ENCODE data around the gene LPA. TPM values are rescaled to one million over a fixed set of nuclear protein-coding genes. Genes with fewer than 3 reads are reported as not detected.

LPA gene
- total and polyA plus RNA-seq, 2 of the 13 experiments (the other 11 are each of a cell fraction or from before 2014, with no cell fraction given) = not detected

- TF ChIP-seq CTCF (CRISPR knock-in tag; IDR thresholded peaks at IDR 0.05) (peak; percentile 97), ZNF549 (CRISPR knock-in tag; IDR thresholded peaks at IDR 0.05) (0 out of 2 replicates have a peak, but pooled peaks have one; percentile 31), TFDP1 (CRISPR knock-in tag; IDR thresholded peaks at IDR 0.05; ENCODE audit: borderline replicate concordance) (peak; percentile 19; the same call in 1 of the 2 replicates), ZNF672 (CRISPR knock-in tag; IDR thresholded peaks at IDR 0.05) (0 out of 2 replicates have a peak, but pooled peaks have one; percentile 68), FOXC1 (CRISPR knock-in tag; IDR thresholded peaks at IDR 0.05; ENCODE audit: borderline replicate concordance) (peak; percentile 68), E2F1 (CRISPR knock-in tag; IDR thresholded peaks at IDR 0.05) (peak; percentile 82), ZMYM3 (CRISPR knock-in tag; IDR thresholded peaks at IDR 0.05) (0 out of 2 replicates have a peak, but pooled peaks have one; percentile 17), MXD4 (CRISPR knock-in tag; IDR thresholded peaks at IDR 0.05) (peak; percentile 39; the same call in 1 of the 2 replicates), EZH2 (conservative IDR thresholded peaks at IDR 0.05; ENCODE audit: low read depth, low read length) (no peak), GMEB1 (CRISPR knock-in tag; IDR thresholded peaks at IDR 0.05; ENCODE audit: borderline replicate concordance) (peak; percentile 51; the same call in 1 of the 2 replicates), ATF4 (CRISPR knock-in tag; IDR thresholded peaks at IDR 0.05) (0 out of 4 replicates have a peak, but pooled peaks of 1 of the 2 experiments have one; percentile 13), ZNF839 (CRISPR knock-in tag; IDR thresholded peaks at IDR 0.05; ENCODE audit: borderline replicate concordance) (0 out of 2 replicates have a peak, but pooled peaks have one; percentile 43), ZBED4 (CRISPR knock-in tag; IDR thresholded peaks at IDR 0.05; ENCODE audit: borderline replicate concordance) (no peak; the same call in 1 of the 2 replicates)
Observed at GRCh38 chr6:160520043-160520904, 143.8 kb downstream of the LPA start (continued).
